NCI-H524 treated with DMSO at 0.1 percent for 48 hours (cell line): ENCODE results near the gene MAN2A1.
"Not testable (repeated sequence)": the region's sequence is repeated elsewhere in the genome, so short reads cannot be mapped to it uniquely, and the experiment has no call there.

Experiments used
- DNase-seq: peaks from one replicate; lab custom pipeline; 2025; lab: John Stamatoyannopoulos, UW

Gene MAN2A1

DNA sequence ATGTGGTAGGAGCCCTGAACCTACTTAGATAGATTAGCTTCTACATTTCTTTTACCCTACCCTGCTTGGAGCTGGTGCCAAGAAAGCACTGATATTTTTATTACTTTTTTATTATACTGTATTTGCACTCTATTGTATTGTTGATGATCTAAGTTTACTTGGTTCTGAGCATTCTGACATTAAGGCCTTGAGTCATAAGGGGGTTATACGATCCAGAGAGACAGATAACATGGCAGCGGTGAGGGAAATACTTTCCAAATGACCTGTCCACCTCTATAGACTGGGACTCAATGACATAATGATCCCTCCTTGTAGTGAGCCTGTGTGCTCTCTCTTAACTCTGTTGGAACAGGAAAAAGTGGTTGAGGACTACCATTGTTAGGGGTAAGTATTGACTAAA lies 176.3 kb downstream of the MAN2A1 start:
- DNase-seq: no peak

GRCh38 chr5:109868737-109869136 lies 179.0 kb downstream of the MAN2A1 start:
- no peak for DNase-seq

- no peak for DNase-seq
Observed at GRCh38 chr5:109873687-109874086, 184.0 kb downstream of the MAN2A1 start.

DNA sequence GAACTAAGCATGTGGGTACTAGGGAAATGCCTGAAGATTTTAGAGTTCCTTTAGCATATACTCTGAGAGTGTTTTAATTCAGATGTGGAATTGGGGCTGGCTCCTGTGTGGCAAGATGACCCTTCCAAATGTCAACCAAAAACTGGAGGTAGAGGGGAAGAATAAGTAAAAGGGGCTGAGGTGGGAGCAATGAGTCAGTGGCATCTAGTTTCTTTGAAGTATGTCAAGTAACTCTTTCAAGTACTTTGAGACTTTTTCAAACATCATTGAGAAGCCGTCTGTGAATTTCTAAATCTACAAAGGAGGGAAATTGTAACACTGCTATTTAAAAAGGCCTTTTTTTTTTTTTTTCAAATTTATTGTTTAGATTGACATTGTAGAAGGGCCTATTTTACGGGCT lies 184.4 kb downstream of the MAN2A1 start:
- no peak for DNase-seq

DNA sequence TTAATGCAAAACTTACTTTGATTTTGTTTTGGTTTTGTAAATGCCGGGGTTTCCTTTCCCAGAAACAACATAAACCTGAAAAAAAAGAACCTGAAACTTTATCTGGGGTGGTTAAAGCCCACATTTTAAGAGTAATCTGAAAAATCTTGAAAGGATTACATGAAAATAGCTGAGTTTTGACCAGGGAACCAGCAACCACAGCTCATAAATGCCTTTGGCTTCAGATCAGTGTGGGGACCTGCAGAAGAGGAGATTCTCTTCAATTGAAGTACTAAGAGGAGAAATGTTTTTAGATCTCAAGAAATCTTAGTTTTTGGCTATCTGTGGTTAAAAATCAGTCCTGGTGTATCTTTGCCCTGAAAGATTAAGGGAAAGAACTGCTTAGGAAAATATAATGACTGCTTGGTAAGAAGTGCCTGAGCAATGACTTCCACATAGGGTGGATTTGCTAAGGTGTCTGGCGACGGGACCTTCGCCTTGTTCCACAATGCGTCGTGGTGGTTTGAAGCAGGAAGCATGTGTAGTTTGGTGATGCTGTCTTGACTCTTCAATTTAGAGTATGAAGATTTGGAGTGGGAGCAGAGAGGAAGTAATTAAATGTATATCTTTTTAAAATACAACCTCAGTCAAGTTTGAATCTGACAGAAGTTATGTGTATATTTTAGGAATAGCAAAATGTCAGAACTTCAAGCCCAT lies 186.5 kb downstream of the MAN2A1 start:
- no peak for DNase-seq

DNA sequence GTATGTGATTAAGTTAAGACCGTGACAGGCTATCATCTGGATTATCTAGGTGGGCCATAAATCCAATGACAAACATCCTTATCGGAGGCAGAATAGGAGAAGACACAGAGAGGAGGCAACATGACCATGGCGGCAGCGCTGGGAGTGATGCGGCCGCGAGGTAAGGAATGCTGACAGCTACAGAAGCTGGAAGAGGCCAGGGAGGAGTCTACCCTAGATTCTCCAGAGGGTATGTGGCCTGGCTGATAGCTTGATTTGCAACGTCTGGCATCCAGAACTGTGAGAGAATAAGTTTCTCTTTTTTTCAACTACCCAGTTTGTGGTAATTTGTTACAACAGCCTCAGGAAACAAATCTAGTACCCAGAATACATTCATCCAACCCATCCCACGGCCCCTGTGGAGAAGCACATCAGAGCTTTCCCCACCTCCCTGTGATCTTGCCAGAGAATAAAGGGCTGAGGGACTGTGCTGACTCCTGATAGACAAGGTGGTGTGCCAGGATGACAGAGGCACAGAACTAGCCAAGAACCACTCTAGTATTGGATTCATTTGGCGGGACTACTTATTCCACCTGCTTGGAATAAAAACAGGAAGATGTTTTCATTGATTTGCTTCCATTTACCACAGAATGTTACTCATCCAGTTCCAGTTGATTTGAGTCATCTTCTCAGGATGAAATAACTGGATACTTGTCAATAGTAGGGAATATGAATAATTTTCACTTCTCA lies 187.4 kb downstream of the MAN2A1 start:
- DNase-seq: no peak

GRCh38 chr5:109877670-109878045 lies 187.9 kb downstream of the MAN2A1 start:
- no peak for DNase-seq

- no peak for DNase-seq
Observed at GRCh38 chr5:109878887-109879286, 189.2 kb downstream of the MAN2A1 start.

DNA sequence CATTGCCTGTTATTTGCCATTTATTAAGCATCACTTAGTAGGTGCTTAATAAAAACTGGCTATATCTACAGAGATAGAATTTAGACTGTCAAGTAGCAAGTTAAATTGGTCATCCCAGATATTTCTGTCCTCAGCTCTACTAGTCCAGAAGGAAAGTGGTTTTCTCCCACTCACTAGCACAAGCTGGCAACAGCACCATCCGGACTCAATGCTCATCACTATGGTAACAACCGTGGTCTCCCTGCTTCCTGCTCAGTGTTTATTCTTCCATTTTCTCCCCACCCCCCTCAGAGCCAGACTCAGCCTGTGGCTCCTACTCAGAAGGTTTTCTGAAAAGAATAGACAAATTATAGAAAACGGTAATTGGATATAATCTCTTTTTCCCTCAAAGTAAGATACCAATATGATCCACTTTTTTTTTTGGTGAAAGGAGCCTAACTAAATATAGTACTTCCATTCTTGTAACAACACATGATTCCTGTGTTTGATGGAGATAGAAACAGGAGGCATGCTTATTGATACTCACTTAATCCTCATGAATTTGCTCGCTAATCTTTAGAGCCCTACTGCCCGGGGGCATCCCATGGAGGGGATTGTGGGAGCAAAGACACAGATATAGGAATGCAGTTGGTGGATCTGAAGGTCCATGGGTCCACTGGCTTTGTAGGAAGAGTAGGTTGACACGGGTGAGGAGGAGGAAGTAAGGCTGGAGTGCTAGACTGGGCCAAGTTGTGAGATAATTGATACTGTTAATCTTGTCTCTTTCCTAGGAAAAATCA lies 191.4 kb downstream of the MAN2A1 start:
- peak; percentile 14 for DNase-seq

DNA sequence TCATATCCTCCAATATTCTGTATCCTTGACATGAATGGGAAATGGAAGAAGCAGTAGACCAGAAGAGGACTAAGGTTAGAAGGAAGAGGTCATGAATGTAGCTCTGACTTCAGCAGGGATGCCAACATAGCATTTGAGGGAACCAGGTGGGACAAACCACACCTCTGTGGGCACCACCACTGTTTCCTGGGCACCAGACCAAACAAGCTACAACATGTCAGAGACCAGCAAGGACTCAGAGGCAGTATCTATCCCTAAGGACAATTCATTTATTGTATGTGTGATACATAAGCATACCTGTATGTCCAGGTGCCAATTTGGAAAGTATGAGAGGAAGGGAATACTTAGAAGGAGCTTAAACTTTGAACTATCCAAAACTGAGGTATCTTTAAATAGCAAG lies 192.8 kb downstream of the MAN2A1 start:
- no peak for DNase-seq

GRCh38 chr5:109884676-109885075 lies 194.9 kb downstream of the MAN2A1 start:
- no peak for DNase-seq

GRCh38 chr5:109885205-109885604 lies 195.5 kb downstream of the MAN2A1 start:
- DNase-seq: no peak

GRCh38 chr5:109888989-109889388 lies 199.3 kb downstream of the MAN2A1 start:
- DNase-seq: no peak

DNA sequence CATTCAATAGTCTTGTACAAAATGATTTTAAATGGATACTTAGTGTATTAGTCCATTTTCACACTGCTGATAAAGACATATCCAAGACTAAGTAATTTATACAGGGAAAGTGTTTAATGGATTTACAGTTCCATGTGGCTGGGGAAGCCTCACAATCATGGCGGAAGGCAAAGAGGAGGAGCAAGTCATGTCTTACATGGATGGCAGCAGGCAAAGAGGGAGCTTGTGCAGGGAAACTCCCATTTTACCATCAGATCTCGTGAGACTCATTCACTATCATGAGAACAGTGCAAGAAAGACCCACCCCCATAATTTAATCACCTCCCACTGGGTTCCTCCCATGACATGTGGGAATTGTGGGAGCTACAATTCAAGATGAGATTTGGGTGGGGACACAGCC lies 203.5 kb downstream of the MAN2A1 start:
- DNase-seq: not testable (repeated sequence)

DNA sequence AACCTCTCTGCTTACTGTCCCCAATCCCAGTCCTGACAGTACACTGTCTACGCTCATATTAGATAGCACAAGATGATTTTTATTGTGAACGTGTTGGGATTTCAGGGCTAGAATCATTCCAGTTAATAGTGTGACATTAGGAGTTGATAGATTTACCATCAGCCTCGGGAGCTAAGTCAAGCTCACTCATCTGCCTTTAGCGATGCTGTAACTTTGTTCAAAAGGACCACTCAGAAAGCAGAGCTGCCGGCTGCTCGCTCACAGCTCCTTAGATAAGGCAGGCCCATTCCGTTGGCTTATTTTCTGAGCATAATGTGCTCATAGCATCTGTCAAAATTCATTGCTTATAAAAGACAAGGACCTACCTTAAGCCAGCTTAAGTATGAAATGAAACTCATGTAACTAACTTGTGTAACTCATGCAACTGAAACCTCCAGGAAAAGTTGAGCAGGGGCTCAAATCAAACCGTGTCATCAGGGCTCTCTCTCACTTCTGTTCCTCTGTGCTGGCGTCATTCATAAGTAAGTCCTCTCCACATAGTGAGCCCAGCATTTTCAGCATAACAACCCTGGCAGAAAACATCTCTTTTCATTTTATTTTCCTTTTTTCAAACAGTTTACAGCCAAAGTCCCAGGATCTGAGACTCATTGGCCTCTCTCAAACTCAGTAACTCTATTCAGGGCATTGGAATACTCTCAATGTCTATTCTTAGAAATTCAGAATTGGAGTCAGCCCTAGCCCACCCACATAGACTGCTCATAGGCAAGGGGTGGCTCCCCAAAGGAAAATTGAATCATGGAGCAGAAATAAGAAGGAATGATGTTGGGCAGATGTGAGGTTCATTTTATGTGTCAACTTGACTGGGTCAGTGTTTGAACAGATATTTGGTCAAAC lies 208.8 kb downstream of the MAN2A1 start:
- peak; percentile 40 for DNase-seq

- no peak for DNase-seq
Observed at GRCh38 chr5:109899163-109899535, 209.4 kb downstream of the MAN2A1 start.

GRCh38 chr5:109900461-109900860 lies 210.7 kb downstream of the MAN2A1 start:
- DNase-seq: no peak

- no peak for DNase-seq
Observed at GRCh38 chr5:109900911-109901627, 211.3 kb downstream of the MAN2A1 start.

GRCh38 chr5:109901628-109901981 lies 211.9 kb downstream of the MAN2A1 start:
- DNase-seq: no peak

DNA sequence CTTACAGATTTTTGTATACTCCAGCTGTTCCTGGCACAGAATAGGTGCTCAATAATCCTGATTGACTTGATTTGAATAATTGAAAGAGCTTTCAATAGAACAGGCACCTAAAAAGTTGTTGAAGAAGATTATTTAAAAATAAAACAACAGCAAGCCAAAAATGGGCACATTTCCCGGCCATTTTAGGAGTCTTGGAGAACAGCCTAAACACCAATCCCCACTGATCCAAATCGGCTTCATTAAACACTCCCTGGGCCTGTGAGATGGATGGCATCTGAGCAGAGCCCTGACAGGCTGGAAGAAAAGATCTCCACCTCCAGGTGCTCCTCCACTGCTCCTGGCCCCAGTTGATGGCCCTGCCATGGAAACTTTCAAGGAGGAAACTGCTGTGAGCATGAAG lies 213.3 kb downstream of the MAN2A1 start:
- DNase-seq: no peak

GRCh38 chr5:109905906-109906305 lies 216.2 kb downstream of the MAN2A1 start:
- no peak for DNase-seq
